ENCODE data around the gene NFE2L2. TPM values are rescaled to one million over a fixed set of nuclear protein-coding genes. Genes with fewer than 3 reads are reported as not detected.

Gene NFE2L2
- total RNA-seq, 2 donors from 2014 or later, result 98.6 to 126 TPM

DNA sequence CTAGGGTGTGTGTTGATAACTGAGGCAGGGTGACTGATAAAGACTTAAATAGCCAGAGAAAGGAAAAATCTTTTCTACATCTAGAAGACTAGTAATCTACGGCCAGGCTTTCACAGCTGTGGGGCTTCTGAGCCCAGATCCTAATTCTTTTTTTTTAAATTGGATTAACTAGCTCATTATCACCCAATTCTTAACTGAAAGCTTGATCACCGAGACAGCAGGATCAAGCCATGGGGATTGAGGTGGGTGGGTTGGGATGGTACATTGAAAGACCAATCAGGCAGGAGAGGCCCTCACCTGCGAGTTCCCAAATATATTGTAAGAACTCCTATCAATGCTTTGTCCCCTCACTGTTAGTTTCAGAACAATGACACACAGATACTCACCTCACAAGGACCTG, 20.0 kb upstream of the NFE2L2 start:
- Histone ChIP-seq H3K27ac (no peak overlapping the region), H3K27me3 (replicated peaks; ENCODE audit: insufficient read depth) (no peaks in the 10 kb centered on the region), H3K9me3 (no peaks in the 10 kb centered on the region), H3K36me3 (no peaks in the 10 kb centered on the region), H3K4me3 (no peak overlapping the region), H3K4me1 (replicated peaks) (no peaks in the 10 kb centered on the region)
- intact Hi-C loops (cut with DNase I), result no loop called here
- TF ChIP-seq POLR2AphosphoS5 (IDR thresholded peaks at IDR 0.05), result no peak
- TF ChIP-seq, protein P1, sequence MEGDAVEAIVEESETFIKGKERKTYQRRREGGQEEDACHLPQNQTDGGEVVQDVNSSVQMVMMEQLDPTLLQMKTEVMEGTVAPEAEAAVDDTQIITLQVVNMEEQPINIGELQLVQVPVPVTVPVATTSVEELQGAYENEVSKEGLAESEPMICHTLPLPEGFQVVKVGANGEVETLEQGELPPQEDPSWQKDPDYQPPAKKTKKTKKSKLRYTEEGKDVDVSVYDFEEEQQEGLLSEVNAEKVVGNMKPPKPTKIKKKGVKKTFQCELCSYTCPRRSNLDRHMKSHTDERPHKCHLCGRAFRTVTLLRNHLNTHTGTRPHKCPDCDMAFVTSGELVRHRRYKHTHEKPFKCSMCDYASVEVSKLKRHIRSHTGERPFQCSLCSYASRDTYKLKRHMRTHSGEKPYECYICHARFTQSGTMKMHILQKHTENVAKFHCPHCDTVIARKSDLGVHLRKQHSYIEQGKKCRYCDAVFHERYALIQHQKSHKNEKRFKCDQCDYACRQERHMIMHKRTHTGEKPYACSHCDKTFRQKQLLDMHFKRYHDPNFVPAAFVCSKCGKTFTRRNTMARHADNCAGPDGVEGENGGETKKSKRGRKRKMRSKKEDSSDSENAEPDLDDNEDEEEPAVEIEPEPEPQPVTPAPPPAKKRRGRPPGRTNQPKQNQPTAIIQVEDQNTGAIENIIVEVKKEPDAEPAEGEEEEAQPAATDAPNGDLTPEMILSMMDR (IDR thresholded peaks at IDR 0.05), result no peak
- TF ChIP-seq POLR2A (IDR thresholded peaks at IDR 0.05), result no peak
- WGBS, result 100% methylated on average over 3 of the region's 3 CpGs
- DNase-seq (ENCODE audit: low spot score), result no peak

DNA sequence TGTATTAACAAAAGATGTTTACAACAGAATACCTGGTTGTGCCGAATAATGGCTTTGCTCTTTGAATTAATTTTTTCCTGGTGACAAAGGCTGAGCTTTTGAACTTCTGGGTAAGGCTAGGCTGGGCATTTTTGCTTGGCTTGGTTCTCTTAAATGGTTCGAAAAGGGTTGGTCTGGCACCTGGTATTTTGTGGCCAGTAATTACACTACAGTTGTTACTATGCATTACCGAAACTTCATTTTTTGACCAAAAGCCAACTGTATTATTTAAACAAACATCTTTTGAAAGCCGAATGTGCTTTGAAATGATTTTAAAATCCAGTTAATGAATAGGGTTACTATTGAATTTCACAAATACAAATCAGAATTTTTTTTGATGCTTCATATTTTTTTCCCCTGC, 19.4 kb upstream of the NFE2L2 start:
- H3K4me3 ChIP-seq, result no peak overlapping the region
- H3K36me3 ChIP-seq, result no peaks in the 10 kb centered on the region
- DNase-seq (ENCODE audit: low spot score), result no peak
- H3K27me3 ChIP-seq (replicated peaks; ENCODE audit: insufficient read depth), result no peaks in the 10 kb centered on the region
- WGBS, result 53% methylated on average over 4 of the region's 4 CpGs
- no peaks in the 10 kb centered on the region for H3K9me3 ChIP-seq
- TF ChIP-seq, protein P1 (IDR thresholded peaks at IDR 0.05), result no peak
- TF ChIP-seq POLR2AphosphoS5 (IDR thresholded peaks at IDR 0.05) (no peak), POLR2A (IDR thresholded peaks at IDR 0.05) (no peak)
- no peaks in the 10 kb centered on the region for H3K4me1 ChIP-seq (replicated peaks)
- intact Hi-C loops (cut with DNase I), result no loop called here
- no peak overlapping the region for H3K27ac ChIP-seq

DNA sequence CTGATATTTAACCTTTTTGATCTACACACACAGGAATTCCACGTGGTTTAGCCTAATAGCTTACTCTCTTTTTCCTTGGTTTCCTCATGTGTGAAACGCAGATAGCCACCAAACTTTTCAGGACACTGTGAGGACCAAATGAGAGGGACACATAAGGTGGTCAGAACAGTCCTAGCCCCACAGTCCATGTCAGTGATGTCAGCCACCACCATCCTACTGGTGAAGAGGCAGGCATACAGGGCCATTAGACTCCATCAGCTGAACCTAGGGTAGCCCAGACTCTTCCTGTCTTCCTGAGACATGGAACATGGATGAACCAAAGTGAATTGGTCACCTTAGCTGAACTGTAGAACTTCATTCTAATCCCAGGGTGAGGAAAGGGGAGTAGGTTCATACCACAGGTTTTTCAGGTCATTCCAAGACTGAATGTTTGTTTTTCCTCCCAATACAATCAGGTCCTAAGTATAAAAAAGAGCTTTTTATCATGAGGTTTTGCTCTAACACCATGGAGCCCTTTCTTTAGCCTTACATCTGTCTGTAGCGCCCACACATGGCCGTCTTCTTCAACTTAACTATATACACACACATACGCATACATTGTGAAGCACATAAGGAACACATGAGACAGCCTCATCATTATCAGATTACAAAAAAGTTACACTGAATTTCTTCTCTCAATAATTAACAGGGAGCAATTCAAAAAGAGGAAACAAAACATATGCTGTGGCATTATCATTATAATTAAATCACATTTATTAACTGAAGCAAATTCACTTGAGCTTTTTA, 18.5 kb upstream of the NFE2L2 start:
- 92% methylated on average over 5 of the region's 5 CpGs for WGBS
- Histone ChIP-seq H3K36me3 (no peaks in the 10 kb centered on the region), H3K4me3 (no peak overlapping the region), H3K9me3 (no peaks in the 10 kb centered on the region), H3K27me3 (replicated peaks; ENCODE audit: insufficient read depth) (no peaks in the 10 kb centered on the region), H3K4me1 (replicated peaks) (no peaks in the 10 kb centered on the region), H3K27ac (no peak overlapping the region)
- DNase-seq (ENCODE audit: low spot score), result no peak
- TF ChIP-seq POLR2AphosphoS5 (IDR thresholded peaks at IDR 0.05) (no peak), POLR2A (IDR thresholded peaks at IDR 0.05) (no peak)
- TF ChIP-seq, protein P1 (IDR thresholded peaks at IDR 0.05), result no peak
- intact Hi-C loops (cut with DNase I), result no loop called here

DNA sequence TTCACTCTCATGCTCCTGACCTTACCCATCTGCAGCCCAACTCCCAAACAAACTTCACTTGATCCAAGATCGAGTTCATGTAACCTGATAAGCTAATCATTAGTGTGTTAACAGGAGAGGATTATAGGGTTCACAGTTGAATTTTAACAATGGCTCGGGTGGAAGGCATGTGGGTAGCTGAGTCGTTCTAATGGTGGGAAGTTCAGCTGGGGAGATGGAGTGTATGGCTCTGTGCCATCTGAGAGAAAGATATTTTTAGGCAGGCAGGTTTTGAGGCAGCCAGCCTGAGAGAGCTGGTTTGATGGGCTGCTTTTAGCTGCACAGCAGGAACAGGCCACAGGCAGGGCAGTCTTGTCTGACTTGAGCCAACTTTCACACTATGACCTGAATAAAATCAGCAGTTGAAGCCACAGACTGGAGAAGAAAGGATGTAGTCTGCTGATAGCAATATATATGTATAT, 17.7 kb upstream of the NFE2L2 start:
- no peaks in the 10 kb centered on the region for H3K36me3 ChIP-seq
- H3K27me3 ChIP-seq (replicated peaks; ENCODE audit: insufficient read depth), result no peaks in the 10 kb centered on the region
- no peak overlapping the region for H3K4me3 ChIP-seq
- WGBS, result 17% methylated on average over 3 of the region's 3 CpGs
- no peak overlapping the region for H3K27ac ChIP-seq
- TF ChIP-seq, protein P1 (IDR thresholded peaks at IDR 0.05), result no peak
- no peak for TF ChIP-seq POLR2A (IDR thresholded peaks at IDR 0.05)
- no peak for TF ChIP-seq POLR2AphosphoS5 (IDR thresholded peaks at IDR 0.05)
- no peaks in the 10 kb centered on the region for H3K4me1 ChIP-seq (replicated peaks)
- no peaks in the 10 kb centered on the region for H3K9me3 ChIP-seq
- intact Hi-C loops (cut with DNase I), result no loop called here
- no peak for DNase-seq (ENCODE audit: low spot score)
